Measurements from ENCODE around the gene ACSM5. TPM values are rescaled to one million over a fixed set of nuclear protein-coding genes. Genes with fewer than 3 reads are reported as not detected.

The ACSM5 gene
- total and polyA plus RNA-seq, 2 of the 4 experiments (the other 2 are of a cell fraction) = not detected

- H2AFZ ChIP-seq (replicated peaks; ENCODE audit: low read length, poor library complexity) = no peak overlapping the region
- H3K9me3 ChIP-seq (ENCODE audit: control insufficient read depth, insufficient read depth, low read length) = no peaks in the 10 kb centered on the region; the same call in 1 of the 2 replicates
- POLR2A ChIA-PET (ENCODE audit: unreplicated experiment) = no interaction called here
- H2AK5ac ChIP-seq (ENCODE audit: low read depth, low read length) = no peak overlapping the region
- no peak overlapping the region for H4K8ac ChIP-seq (ENCODE audit: low read depth in 2 of 2, low read length in 2 of 2)
- no peak overlapping the region for H3K18ac ChIP-seq (ENCODE audit: low read depth, low read length)
- H2BK20ac ChIP-seq (ENCODE audit: low read depth, low read length) = no peak overlapping the region
- H3K4ac ChIP-seq (ENCODE audit: low read depth, low read length) = no peak overlapping the region
- no peak overlapping the region for H2AK9ac ChIP-seq (replicated peaks; ENCODE audit: low read depth, low read length, poor library complexity)
- TF ChIP-seq MXI1 (IDR thresholded peaks at IDR 0.05; ENCODE audit: borderline replicate concordance, low read depth, low read length) (no peak), MAFK (IDR thresholded peaks at IDR 0.05; ENCODE audit: low read depth, low read length) (no peak), RCOR1 (IDR thresholded peaks at IDR 0.05; ENCODE audit: insufficient replicate concordance, low read length) (no peak), POLR2A (IDR thresholded peaks at IDR 0.05; ENCODE audit: low read depth, low read length) (no peak), USF2 (IDR thresholded peaks at IDR 0.05; ENCODE audit: low read depth, low read length) (no peak), NFE2L2 (IDR thresholded peaks at IDR 0.05; ENCODE audit: low read depth, low read length) (no peak), CEBPB (IDR thresholded peaks at IDR 0.05; ENCODE audit: low read depth, low read length) (no peak)
- no peak overlapping the region for H3K14ac ChIP-seq (replicated peaks; ENCODE audit: low read depth, low read length)
- H3K27me3 ChIP-seq (ENCODE audit: control insufficient read depth, insufficient read depth, low read length) = no peaks in the 10 kb centered on the region
- H4K5ac ChIP-seq (ENCODE audit: low read depth, low read length) = no peak overlapping the region
- no peak overlapping the region for H3K27ac ChIP-seq (ENCODE audit: insufficient read depth, low read length)
- H3K9ac ChIP-seq (ENCODE audit: low read depth, low read length) = no peak overlapping the region
- no peak overlapping the region for H2BK5ac ChIP-seq (ENCODE audit: low read depth, low read length, poor library complexity, severe bottlenecking)
- no CpG with 5 or more reads among the region's 3 CpGs for WGBS, 2 experiments (ENCODE audit: extremely low coverage in 2 of 2, insufficient read length in 1 of 2)
- dilution Hi-C loops (cut with HindIII; ENCODE audit: low sequenced_read_pairs, unreplicated experiment) (no loop called here), intact Hi-C loops (cut with micrococcal nuclease) (loop anchor here (5.0 to 10.0 kb wide), 2 partner anchors 803 to 831 kb away; partner anchors contain the start of gene VPS35L), in situ Hi-C loops (cut with MboI; ENCODE audit: low sequenced_read_pairs) (loop anchor here (25.0 kb wide), 1 partner anchor 776 kb away; no protein-coding TSS in a partner anchor)
- H4K91ac ChIP-seq (ENCODE audit: insufficient read depth, low read depth, low read length) = no peak overlapping the region
- H3K56ac ChIP-seq (ENCODE audit: extremely low read depth, insufficient read depth, low read length) = no peak overlapping the region
- H3K4me1 ChIP-seq (ENCODE audit: control insufficient read depth, insufficient read depth, low read length) = no peaks in the 10 kb centered on the region
- H4K20me1 ChIP-seq (ENCODE audit: insufficient read depth, low read length) = no peaks in the 10 kb centered on the region
- H3K23ac ChIP-seq (ENCODE audit: low read depth, low read length) = no peak overlapping the region
- H3K4me2 ChIP-seq (ENCODE audit: low read depth, low read length) = no peak overlapping the region
- no peak overlapping the region for H2BK120ac ChIP-seq (ENCODE audit: low read depth, low read length)
- CTCF ChIA-PET = interaction anchor here (6.1 kb wide), 1 partner anchor 481 kb away, joined by 76 read pairs; no protein-coding TSS in a partner anchor
- H3K36me3 ChIP-seq (ENCODE audit: control insufficient read depth, insufficient read depth, low read length) = no peaks in the 10 kb centered on the region
- no peak for ATAC-seq (ENCODE audit: low read depth)
- no peak for DNase-seq
- H3K9me1 ChIP-seq (ENCODE audit: insufficient read depth, low read length) = no peaks in the 10 kb centered on the region
- H3K79me1 ChIP-seq (ENCODE audit: low read depth in 1 of 2, low read length in 2 of 2) = no peaks in the 10 kb centered on the region
- BruUV-seq (replicated peaks) = no TSS peak
- no peak overlapping the region for H2BK15ac ChIP-seq (ENCODE audit: low read depth, low read length)
- H3K4me3 ChIP-seq (ENCODE audit: insufficient read depth, low read depth, low read length) = no peak overlapping the region
These were observed 21.4 kb upstream of the ACSM5 start for GRCh38 chr16:20387978-20388377.
